Neural crest cell (in vitro differentiated cells): ENCODE data around the gene E2F3. TPM values are rescaled to one million over a fixed set of nuclear protein-coding genes. Genes with fewer than 3 reads are reported as not detected.

ENCODE experiments used
- DNase-seq: peaks from one replicate; pipeline ENCODE4 v3.0.0; 2021; ENCODE audit warnings: low read depth, mixed read lengths, low spot score
- H3K27ac Mint-ChIP-seq: one replicate; pipeline ENCODE4 v1.8.0; 2021; ENCODE audit warnings: mild to moderate bottlenecking, mixed read lengths; ENCODE audit not compliant: unreplicated experiment
- H3K27me3 Mint-ChIP-seq: 2 replicates; pipeline ENCODE4 v1.8.0; 2021; ENCODE audit warnings: low read depth, mild to moderate bottlenecking, mixed read lengths
- H3K36me3 Mint-ChIP-seq: 2 replicates; pipeline ENCODE4 v1.8.0; 2021; ENCODE audit warnings: low read depth, mild to moderate bottlenecking, mixed read lengths
- H3K4me1 Mint-ChIP-seq: 2 replicates; pipeline ENCODE4 v1.8.0; 2021; ENCODE audit warnings: mixed read lengths
- H3K4me3 Mint-ChIP-seq: one replicate; pipeline ENCODE4 v1.8.0; 2021; ENCODE audit warnings: mild to moderate bottlenecking, mixed read lengths
- H3K9me3 Mint-ChIP-seq: 2 replicates; pipeline ENCODE4 v1.8.0; 2021; ENCODE audit warnings: mixed read lengths
- total RNA-seq: library from RNA; stranded (reverse); gene quantifications from 2 replicates; pipeline ENCODE4 v1.2.1, GENCODE V29; 2021
- TF ChIP-seq, protein P1 (sequence below): fragments of 200-600 bp; sonication (generic); conservative IDR thresholded peaks from 2 replicates; pipeline ENCODE4 v1.5.0; 2021; ENCODE audit warnings: antibody characterized with exemption, mild to moderate bottlenecking

E2F3 gene
- total RNA-seq, 1 donor from 2014 or later = 43.8 TPM

DNA sequence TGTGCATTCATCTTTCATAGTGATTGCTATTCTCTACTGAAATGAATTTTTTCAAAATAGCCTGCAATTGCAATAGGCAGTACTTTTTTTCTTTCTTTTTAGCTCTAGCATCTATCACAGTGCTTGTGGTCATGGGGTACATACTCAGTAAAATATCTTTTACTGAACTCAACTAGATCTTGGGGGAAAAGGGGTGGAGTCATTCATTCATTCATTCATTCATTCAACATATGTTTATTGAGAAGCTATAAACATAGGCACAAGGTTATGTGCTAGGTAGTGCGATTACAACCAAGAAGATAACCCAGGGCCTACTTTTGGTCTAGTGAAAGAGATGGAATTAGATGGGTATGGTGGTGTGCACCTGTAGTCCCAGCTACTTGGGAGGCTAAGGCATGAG lies 131.2 kb downstream of the E2F3 start:
- TF ChIP-seq, protein P1, sequence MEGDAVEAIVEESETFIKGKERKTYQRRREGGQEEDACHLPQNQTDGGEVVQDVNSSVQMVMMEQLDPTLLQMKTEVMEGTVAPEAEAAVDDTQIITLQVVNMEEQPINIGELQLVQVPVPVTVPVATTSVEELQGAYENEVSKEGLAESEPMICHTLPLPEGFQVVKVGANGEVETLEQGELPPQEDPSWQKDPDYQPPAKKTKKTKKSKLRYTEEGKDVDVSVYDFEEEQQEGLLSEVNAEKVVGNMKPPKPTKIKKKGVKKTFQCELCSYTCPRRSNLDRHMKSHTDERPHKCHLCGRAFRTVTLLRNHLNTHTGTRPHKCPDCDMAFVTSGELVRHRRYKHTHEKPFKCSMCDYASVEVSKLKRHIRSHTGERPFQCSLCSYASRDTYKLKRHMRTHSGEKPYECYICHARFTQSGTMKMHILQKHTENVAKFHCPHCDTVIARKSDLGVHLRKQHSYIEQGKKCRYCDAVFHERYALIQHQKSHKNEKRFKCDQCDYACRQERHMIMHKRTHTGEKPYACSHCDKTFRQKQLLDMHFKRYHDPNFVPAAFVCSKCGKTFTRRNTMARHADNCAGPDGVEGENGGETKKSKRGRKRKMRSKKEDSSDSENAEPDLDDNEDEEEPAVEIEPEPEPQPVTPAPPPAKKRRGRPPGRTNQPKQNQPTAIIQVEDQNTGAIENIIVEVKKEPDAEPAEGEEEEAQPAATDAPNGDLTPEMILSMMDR = no peak
- H3K4me3 Mint-ChIP-seq = peak overlapping the region; percentile 58
- H3K4me1 Mint-ChIP-seq = peaks cover 39% of the 10 kb centered on the region
- no peak for DNase-seq
- H3K27me3 Mint-ChIP-seq = peaks cover 2% of the 10 kb centered on the region
- H3K27ac Mint-ChIP-seq = no peak overlapping the region
- H3K36me3 Mint-ChIP-seq = peaks cover 5% of the 10 kb centered on the region
- H3K9me3 Mint-ChIP-seq = no peaks in the 10 kb centered on the region

DNA sequence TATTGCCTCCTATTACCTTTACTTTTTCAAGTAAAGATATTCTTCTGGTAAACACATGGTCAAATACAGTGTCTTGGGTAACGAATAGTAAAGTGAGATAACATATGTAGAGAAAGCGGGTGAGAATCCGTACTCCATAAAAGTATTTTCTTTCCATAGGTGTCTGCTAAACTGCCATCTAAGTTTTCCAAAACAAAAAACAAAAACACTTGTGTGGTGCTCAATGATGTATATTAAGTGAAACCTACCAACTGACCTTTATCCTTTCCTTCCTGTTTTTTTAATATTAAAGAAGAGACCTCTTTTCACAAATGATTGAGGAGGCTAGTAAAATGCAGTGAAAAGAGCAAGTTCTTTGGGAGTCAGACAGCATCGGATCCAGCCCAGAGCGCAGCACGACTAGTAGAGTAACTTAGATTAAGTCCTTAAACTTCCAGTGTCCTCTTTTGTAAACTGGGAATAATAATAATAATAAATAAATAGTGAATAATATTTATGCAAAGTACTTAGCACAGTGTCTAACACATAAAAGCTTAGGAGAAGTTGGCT lies 132.1 kb downstream of the E2F3 start:
- Mint-ChIP-seq H3K9me3 (no peaks in the 10 kb centered on the region), H3K27me3 (peaks cover 2% of the 10 kb centered on the region), H3K4me3 (peak overlapping the region; percentile 100), H3K36me3 (peaks cover 5% of the 10 kb centered on the region), H3K27ac (no peak overlapping the region), H3K4me1 (peaks cover 31% of the 10 kb centered on the region)
- no peak for DNase-seq
- TF ChIP-seq, protein P1 = no peak

DNA sequence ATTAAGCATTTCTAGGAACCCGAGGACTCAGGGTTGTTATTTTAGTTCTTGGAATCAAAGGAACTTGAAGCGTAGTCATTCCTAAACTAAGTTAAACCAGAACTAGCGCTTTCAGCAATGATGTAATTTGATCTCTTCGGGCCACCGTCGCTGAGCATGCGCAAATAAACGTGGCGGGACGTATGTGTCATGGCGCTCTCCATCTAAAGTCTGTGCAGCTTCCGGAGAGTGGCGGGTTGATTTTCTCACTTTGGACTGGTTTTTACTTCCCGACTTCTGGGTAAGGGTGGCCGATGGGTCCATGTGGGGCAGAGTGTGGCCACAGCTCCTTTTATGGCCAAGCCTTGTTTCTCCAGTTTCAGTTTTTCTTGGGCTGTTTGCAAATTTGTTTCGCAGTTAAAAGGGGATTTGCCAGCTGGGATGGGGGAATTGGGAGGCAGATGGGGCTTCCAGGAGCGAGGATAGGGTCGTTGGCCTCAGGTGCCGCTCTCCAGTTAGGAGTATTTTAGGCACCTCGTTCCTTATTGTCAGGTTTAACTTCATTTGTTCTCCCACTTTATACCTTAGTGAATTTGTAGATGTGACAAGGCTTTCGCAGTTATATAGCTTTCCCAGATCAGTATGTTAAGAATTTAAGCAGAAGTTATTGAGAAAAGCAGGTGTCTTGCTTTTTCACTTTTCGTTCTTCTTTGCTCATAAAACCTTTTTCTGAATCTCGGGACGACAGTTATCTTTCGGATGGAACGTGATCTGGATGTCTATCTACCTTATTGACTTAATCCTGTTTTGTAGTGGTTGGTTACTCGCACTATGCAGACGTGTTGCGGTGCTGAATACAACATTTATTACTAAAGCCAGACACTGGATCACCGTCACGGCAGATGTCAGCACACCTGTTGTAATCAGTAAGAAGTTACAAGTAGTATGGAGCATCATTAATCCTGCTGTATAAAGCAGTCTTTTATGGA lies 132.9 kb downstream of the E2F3 start, which contains the start of gene CDKAL1:
Gene CDKAL1 (plus strand): TSS at position 163 of the 968 bp plus-strand sequence. CDS start 11,894 bp downstream, outside the sequence.
- H3K27ac Mint-ChIP-seq = peak within 1 kb of the TSS; percentile 99
- H3K4me1 Mint-ChIP-seq = peaks cover 28% of the 10 kb centered on the region
- H3K9me3 Mint-ChIP-seq = no peaks in the 10 kb centered on the region
- TF ChIP-seq, protein P1 = no peak
- H3K27me3 Mint-ChIP-seq = peaks cover 2% of the 10 kb centered on the region
- DNase-seq = peak; percentile 77
- H3K36me3 Mint-ChIP-seq = peaks cover 5% of the 10 kb centered on the region
- peak within 1 kb of the TSS; percentile 100 for H3K4me3 Mint-ChIP-seq

DNA sequence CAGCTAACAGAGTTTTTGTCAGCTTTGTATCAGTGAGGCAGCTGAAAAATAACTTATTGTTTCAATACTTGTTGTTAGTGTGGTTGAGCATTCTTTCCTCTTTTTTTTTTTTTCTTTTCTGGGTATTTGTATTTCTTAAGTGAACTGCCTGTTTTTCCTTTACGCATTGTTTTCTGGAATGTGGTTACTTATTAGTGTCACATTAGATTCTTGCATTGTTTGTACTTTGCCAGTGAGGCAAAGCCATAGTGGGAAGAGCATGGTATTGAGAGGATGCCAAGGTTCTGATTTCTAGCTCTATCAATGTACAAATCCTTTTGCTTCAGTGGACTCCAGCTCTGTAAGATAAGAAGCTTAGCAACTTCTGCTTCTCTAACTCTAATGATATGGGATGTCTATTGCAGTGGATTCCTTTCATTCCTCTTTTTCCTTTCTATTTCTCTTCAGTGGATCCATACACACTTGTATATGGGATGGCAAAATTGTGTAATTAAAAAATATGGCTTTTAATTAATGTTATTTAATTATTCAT lies 136.5 kb downstream of the E2F3 start:
- Mint-ChIP-seq H3K9me3 (no peaks in the 10 kb centered on the region), H3K4me3 (peak overlapping the region; percentile 7), H3K27me3 (peaks cover 2% of the 10 kb centered on the region), H3K27ac (no peak overlapping the region), H3K4me1 (peaks cover 28% of the 10 kb centered on the region), H3K36me3 (peaks cover 17% of the 10 kb centered on the region)
- DNase-seq = no peak
- TF ChIP-seq, protein P1 = no peak

DNA sequence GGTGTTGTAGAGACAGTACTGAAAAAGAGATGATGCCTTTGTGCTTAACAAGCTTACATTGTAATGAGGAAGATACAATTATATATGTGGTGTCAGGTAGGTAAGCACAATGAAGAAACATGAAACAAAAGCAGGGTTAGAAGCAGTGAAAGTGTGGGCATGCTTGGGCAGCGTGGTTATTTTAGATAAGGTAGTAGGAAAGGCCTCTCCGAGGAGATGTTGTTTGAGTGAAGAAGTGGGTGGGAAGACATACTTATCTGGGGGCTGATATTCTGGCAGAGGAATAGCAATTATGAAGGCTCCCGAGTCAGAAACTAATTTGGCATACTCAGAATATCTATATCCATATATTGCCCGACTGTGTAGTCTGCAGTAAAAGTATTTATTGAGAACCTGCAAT lies 137.2 kb downstream of the E2F3 start:
- H3K27ac Mint-ChIP-seq = no peak overlapping the region
- H3K4me3 Mint-ChIP-seq = no peak overlapping the region
- peaks cover 2% of the 10 kb centered on the region for H3K27me3 Mint-ChIP-seq
- TF ChIP-seq, protein P1 = no peak
- peaks cover 25% of the 10 kb centered on the region for H3K4me1 Mint-ChIP-seq
- peaks cover 17% of the 10 kb centered on the region for H3K36me3 Mint-ChIP-seq
- no peaks in the 10 kb centered on the region for H3K9me3 Mint-ChIP-seq
- DNase-seq = no peak
